Spinal cord (tissue), 10 donors: ENCODE results near the gene EMC9. TPM values are rescaled to one million over a fixed set of nuclear protein-coding genes. Genes with fewer than 3 reads are reported as not detected.
A peak's percentile ranks its signal among the peaks of the same experiment; 100 is the strongest.

Experiments
- DNase-seq, 6 donors: peaks; one replicate each; pipeline versions ENCODE4 v3.0.0 to v3.0.0-alpha.2; 2013 to 2015; ENCODE audit warnings: low spot score in 6 of 6, low read depth in 4 of 6
- H3K27ac ChIP-seq: one replicate; pipeline ENCODE4 v1.5.1; 2013; ENCODE audit warnings: low read depth, low read length, control low read depth
- H3K27me3 ChIP-seq: one replicate; pipeline ENCODE4 v1.6.1; 2013; ENCODE audit warnings: low read length; ENCODE audit not compliant: control insufficient read depth, insufficient read depth
- H3K36me3 ChIP-seq: one replicate; pipeline ENCODE4 v1.6.1; 2013; ENCODE audit warnings: low read length; ENCODE audit not compliant: control insufficient read depth, insufficient read depth
- H3K4me1 ChIP-seq: one replicate; pipeline ENCODE4 v1.6.1; 2013; ENCODE audit warnings: low read length; ENCODE audit not compliant: control insufficient read depth, insufficient read depth
- H3K4me3 ChIP-seq: one replicate; pipeline ENCODE4 v1.5.1; 2013; ENCODE audit warnings: low read depth, low read length, control low read depth
- H3K9me3 ChIP-seq: one replicate; pipeline ENCODE4 v1.6.1; 2013; ENCODE audit warnings: low read length; ENCODE audit not compliant: control insufficient read depth, insufficient read depth
- WGBS: methylation state at CpG from one replicate; pipeline ENCODE4 v1.1.5; 2013; ENCODE audit warnings: missing lambda C conversion rate; ENCODE audit not compliant: insufficient coverage; 5-methylcytosine and 5-hydroxymethylcytosine counted together
- polyA plus RNA-seq, 2 donors: library from polyadenylated mRNA; unstranded; fragments of 120-200 nt; gene quantifications; one replicate each; pipeline ENCODE4 v1.2.1, GENCODE V29; 2013; ENCODE audit not compliant: insufficient read length in 2 of 2
- total RNA-seq, 2 donors: library from RNA; depleted of rRNA in 1 of 2; stranded (reverse); fragments of 120-200 nt in 1 of 2; fragments of >200 nt in 1 of 2; gene quantifications; one replicate each; pipeline versions ENCODE4 v1.2.3 to v1.2.4, GENCODE V29; 2013 to 2014
- donor health status: healthy.

Gene EMC9
- total and polyA plus RNA-seq, 4 donors = 11.0 to 37.2 (median 25.6) TPM

DNA sequence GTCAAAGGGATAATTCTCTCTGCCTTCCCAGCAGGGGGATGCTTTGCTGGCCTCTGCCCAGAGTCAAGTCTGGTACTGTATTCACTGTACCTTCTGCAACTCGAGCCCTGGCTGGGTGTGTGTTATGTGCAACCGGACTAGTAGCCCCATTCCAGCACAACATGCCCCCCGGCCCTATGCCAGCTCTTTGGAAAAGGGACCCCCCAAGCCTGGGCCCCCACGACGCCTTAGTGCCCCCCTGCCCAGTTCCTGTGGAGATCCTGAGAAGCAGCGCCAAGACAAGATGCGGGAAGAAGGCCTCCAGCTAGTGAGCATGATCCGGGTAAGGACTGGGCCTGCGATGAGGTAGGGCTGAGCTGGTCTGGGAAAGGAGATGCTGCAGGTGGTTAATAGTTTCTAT, 9.2 kb upstream of the EMC9 start:
- Histone ChIP-seq H3K27ac (no peak overlapping the region), H3K27me3 (no peaks in the 10 kb centered on the region), H3K36me3 (peaks cover 66% of the 10 kb centered on the region), H3K4me1 (peaks cover 24% of the 10 kb centered on the region), H3K9me3 (no peaks in the 10 kb centered on the region), H3K4me3 (no peak overlapping the region)
- DNase-seq = no peak
- WGBS = 90% methylated on average over 8 of the region's 9 CpGs

DNA sequence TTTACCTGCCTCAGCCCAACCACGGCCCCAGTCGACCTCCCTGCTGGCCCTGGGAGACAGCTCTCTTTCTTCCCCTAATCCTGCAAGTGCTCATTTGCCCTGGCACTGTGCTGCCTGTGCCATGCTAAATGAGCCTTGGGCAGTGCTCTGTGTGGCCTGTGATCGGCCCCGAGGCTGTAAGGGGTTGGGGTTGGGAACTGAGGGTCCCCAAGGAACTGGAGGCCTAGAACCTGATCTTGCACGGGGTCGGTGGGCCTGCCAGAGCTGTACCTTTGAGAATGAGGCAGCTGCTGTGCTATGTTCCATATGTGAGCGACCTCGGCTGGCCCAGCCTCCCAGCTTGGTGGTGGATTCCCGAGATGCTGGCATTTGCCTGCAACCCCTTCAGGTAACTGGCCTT, 8.7 kb upstream of the EMC9 start:
- H3K27me3 ChIP-seq = no peaks in the 10 kb centered on the region
- H3K9me3 ChIP-seq = no peaks in the 10 kb centered on the region
- peaks cover 28% of the 10 kb centered on the region for H3K4me1 ChIP-seq
- no peak overlapping the region for H3K4me3 ChIP-seq
- 89% methylated on average over 9 of the region's 9 CpGs for WGBS
- no peak for DNase-seq
- peaks cover 61% of the 10 kb centered on the region for H3K36me3 ChIP-seq
- H3K27ac ChIP-seq = no peak overlapping the region

DNA sequence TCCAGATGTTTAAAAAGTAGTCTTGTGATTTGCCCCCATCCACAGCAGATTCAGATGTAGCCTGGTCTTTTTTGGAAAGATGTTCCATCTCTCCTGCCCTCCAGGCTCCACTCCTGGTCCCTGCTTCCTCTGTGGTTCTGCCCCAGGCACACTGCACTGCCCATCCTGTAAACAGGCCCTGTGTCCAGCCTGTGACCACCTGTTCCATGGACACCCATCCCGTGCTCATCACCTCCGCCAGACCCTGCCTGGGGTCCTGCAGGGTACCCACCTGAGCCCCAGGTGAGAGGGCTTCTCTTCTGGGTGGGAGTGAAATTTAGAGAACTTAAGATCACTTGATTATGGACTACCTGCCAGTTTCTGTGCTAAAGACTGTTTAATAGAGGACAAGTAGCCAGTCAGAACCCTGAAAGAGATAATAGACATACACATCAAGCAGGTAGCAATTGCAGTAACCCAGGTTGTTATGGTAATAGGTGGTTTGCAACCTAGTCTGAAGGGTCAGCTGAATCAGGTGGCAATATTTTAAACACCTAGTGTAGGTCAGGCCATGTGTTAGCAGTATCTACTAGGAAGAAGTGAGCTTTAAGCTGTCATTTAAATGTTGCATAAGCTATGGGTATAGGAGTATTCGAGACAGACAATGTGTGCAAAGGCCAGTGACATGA, 8.0 kb upstream of the EMC9 start:
- WGBS = 100% methylated on average over 3 of the region's 3 CpGs
- H3K4me3 ChIP-seq = no peak overlapping the region
- H3K4me1 ChIP-seq = peaks cover 28% of the 10 kb centered on the region
- H3K9me3 ChIP-seq = no peaks in the 10 kb centered on the region
- no peak overlapping the region for H3K27ac ChIP-seq
- H3K36me3 ChIP-seq = peaks cover 55% of the 10 kb centered on the region
- no peaks in the 10 kb centered on the region for H3K27me3 ChIP-seq
- no peak for DNase-seq

DNA sequence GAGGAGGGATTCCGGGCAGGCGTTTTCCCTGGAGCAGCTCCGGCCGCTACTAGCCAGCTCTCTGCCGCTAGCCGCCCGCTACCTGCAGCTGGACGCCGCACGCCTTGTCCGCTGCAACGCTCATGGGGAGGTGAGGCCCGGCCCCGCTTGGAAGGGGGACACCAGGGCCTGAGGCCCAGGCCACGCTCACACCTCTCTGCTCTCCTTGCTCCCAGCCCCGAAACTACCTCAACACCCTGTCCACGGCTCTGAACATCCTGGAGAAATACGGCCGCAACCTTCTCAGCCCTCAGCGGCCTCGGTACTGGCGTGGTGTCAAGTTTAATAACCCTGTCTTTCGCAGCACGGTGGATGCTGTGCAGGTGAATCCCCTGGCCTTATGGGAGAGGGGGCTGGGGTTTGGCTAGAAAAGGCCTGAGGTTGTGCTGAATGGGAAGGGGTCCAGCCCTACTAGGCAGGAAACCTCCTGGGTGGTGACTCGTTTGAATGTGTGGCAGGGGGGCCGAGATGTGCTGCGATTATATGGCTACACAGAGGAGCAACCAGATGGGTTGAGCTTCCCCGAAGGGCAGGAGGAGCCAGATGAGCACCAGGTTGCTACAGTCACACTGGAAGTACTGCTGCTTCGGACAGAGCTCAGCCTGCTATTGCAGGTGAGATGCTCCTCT, 6.5 kb upstream of the EMC9 start:
- peaks cover 28% of the 10 kb centered on the region for H3K4me1 ChIP-seq
- DNase-seq = no peak
- H3K27ac ChIP-seq = peak overlapping the region; percentile 98
- H3K27me3 ChIP-seq = no peaks in the 10 kb centered on the region
- H3K36me3 ChIP-seq = peaks cover 45% of the 10 kb centered on the region
- WGBS = 5% methylated on average over 28 of the region's 29 CpGs
- H3K4me3 ChIP-seq = peak overlapping the region; percentile 96
- no peaks in the 10 kb centered on the region for H3K9me3 ChIP-seq

DNA sequence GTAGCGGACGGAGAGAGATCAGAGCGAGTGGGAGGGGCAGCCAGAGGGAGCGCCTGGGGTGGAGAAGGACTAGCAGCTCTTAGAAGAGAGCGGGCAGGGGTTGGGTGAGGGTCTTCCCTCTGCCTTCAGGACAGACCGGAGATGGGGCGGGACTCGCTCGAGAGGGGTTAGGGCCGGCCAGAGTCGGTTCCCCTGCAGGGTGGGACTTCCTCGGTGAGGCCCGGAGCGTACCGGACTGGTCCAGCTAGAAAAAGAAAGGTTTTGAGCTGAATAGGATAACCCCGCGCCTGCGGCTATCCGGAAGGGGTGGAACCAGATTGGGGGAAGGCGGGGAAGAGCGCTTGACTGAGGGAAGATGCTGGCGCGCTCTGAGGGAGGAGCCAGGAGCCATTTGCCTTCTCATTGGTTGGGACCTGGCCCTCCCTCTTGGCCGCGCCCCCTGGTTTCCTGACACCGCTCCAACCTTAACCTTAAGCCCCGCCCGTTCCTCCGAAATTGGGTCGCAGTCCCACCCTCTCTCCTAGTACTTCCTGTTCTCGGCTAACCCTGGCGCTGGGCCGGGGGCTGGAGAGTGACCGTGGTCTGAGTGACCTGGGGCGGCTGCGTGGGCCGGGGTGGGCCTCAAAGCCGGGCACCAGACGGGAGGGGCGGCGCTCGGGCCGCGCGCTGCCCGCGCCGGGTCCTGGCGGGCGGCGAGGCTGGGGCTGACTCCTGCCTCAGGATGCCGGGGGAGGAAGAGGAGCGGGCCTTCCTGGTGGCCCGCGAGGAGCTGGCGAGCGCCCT, 5.8 kb upstream of the EMC9 start, which contains the start of gene RNF31:
Gene RNF31 (plus strand): TSS at position 521 of the 783 bp plus-strand sequence. CDS start 201 bp downstream, at position 722.
- Histone ChIP-seq H3K4me3 (peak within 1 kb of the TSS; percentile 96), H3K36me3 (peaks cover 38% of the 10 kb centered on the region), H3K27me3 (no peaks in the 10 kb centered on the region), H3K9me3 (no peaks in the 10 kb centered on the region), H3K27ac (peak within 1 kb of the TSS; percentile 98), H3K4me1 (peaks cover 31% of the 10 kb centered on the region)
- WGBS = 0% methylated on average over 56 of the region's 57 CpGs
- peak; percentile 90 to 99 (median 98) for DNase-seq

DNA sequence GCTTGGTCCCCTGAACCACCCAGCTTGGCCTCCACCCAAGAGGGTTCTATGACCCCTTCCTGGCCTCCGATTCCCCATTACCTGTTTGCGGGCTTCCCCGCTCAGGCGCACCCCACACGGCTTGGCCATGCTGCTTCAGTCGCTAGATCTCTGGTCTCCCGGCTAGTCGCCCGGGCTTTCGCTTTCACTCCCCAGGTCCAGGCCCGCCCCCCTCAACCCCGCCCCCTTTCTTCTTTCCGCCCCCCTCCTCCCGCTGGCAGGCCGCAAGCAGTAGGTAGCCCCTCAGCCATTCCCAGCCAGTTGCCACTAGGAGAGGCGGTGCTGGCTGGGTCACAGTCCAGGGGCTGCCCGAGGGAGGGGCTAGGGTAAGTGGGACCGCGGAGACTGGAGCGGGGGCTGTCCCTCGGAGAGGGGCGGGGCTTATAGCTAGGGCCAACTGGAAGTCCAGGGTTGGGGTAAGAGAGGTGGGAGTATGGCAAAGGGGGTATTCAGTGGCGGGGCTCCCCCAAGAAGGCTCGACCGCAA, 5.1 kb upstream of the EMC9 start, which contains the start of gene PSME2:
Gene PSME2 (minus strand): TSS at position 158 of the 525 bp plus-strand sequence. CDS start 29 bp downstream, at position 129.
- Histone ChIP-seq H3K9me3 (no peaks in the 10 kb centered on the region), H3K4me1 (peaks cover 36% of the 10 kb centered on the region), H3K27ac (peak within 1 kb of the TSS; percentile 98), H3K36me3 (peaks cover 32% of the 10 kb centered on the region), H3K27me3 (no peaks in the 10 kb centered on the region), H3K4me3 (peak within 1 kb of the TSS; percentile 96)
- under 1% methylated on average over 17 of the region's 25 CpGs for WGBS
- DNase-seq = peak; percentile 77 to 96 (median 89)

DNA sequence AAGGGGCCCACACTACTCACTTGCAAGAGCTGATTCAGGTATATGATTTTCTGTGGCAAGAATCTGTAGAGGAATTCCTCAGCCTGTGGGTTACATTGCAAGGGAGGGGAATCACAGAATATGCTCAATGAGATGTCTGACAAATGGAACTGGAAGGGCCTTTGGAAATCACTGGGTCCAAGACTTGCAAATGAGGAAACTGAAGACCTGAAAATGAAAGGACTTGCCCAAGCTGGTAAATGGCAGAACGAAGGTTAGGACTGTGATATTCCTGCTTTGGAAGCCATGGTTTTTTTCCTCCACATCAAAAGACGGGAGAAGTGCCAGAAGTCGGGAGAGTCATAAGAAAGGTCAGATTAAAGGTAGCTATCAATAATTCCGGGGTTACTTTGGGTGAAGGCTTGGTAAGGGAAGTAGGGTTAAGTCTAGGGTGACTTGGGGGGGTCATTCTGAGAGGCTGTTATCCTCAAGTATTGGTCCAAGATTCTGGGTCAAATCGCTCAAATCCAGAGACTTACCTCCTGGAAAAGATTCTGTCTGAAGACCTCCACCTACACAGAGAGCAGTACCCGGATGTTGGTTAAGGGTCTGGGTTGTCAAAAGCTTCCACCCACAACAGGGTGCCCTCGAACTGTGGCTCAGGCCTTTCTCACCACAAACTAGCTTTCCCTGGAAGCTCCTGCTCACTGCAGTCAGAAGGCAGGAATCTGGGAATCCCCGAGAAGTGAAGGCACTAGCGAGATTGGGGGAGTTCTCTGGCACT, 4.5 kb upstream of the EMC9 start:
- H3K27ac ChIP-seq = peak overlapping the region; percentile 98
- WGBS = 12% methylated on average over 3 of the region's 9 CpGs
- peaks cover 36% of the 10 kb centered on the region for H3K4me1 ChIP-seq
- no peaks in the 10 kb centered on the region for H3K27me3 ChIP-seq
- H3K9me3 ChIP-seq = no peaks in the 10 kb centered on the region
- DNase-seq = no peak
- H3K36me3 ChIP-seq = peaks cover 26% of the 10 kb centered on the region
- H3K4me3 ChIP-seq = peak overlapping the region; percentile 96

DNA sequence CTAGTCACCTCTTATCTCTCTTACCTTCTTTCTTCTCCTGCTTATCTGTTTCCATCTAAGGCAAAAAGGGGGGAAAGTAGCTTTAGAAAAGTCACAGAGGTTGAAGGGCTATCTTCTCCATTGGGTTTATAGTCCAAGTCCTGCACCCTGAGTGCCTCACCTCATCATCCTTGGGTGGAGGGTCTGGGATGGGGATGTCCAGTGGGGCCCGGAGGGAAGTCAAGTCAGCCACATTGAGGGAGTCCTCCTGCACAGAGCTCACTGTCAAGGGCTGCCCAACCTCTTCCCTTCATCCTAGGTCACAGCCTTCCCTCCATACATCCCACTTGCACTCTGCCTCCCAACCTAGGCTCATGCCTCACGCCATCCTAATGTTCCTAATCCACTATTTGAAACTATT, 3.8 kb upstream of the EMC9 start:
- Histone ChIP-seq H3K4me1 (peaks cover 39% of the 10 kb centered on the region), H3K27ac (no peak overlapping the region), H3K36me3 (peaks cover 19% of the 10 kb centered on the region), H3K4me3 (no peak overlapping the region), H3K9me3 (no peaks in the 10 kb centered on the region), H3K27me3 (no peaks in the 10 kb centered on the region)
- no CpG with 5 or more reads among the region's 2 CpGs for WGBS
- no peak for DNase-seq

DNA sequence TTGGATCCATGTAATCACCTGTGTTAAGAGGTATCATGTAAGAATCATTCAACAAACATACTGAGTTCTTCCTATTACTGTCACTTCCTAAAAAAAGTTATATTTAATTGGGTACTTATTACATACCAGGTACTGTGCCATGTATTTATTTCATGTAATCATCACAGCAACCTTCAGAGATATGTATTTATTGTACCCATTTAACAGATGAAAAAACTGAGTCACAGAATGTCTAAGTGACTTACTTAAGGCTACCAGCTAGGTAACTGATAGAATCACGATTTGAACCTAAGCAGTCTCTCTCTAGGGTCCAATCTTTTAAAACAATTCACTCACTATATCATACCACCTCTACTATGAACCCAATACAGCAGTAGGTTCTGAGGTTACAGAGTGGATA, 3.1 kb upstream of the EMC9 start:
- H3K4me1 ChIP-seq = peaks cover 43% of the 10 kb centered on the region
- no peaks in the 10 kb centered on the region for H3K27me3 ChIP-seq
- H3K36me3 ChIP-seq = peaks cover 14% of the 10 kb centered on the region
- no CpG with 5 or more reads among the region's 1 CpG for WGBS
- H3K4me3 ChIP-seq = no peak overlapping the region
- no peak for DNase-seq
- H3K27ac ChIP-seq = no peak overlapping the region
- no peaks in the 10 kb centered on the region for H3K9me3 ChIP-seq
